ENCODE data around the gene FRRS1.

The FRRS1 gene

GRCh38 chr1:99789715-99790114 lies 23.3 kb upstream of the FRRS1 start:
- no peak overlapping the region for H3K23ac ChIP-seq (ENCODE audit: low read depth, low read length, poor library complexity)
- H3K27ac ChIP-seq (replicated peaks; ENCODE audit: low read length): no peak overlapping the region
- H3K9me3 ChIP-seq (replicated peaks in 1 of 2; ENCODE audit: control insufficient read depth in 2 of 2, insufficient read depth in 1 of 2, low read depth in 1 of 2, low read length in 2 of 2): no peaks in the 10 kb centered on the region
- H3K18ac ChIP-seq (ENCODE audit: low read length): no peak overlapping the region
- no peak overlapping the region for H3K4me2 ChIP-seq (ENCODE audit: insufficient read depth, low read length, poor library complexity, severe bottlenecking)
- no peak for DNase-seq (ENCODE audit: low spot score)
- no peak overlapping the region for H2BK5ac ChIP-seq (ENCODE audit: low read length)
- no peaks in the 10 kb centered on the region for H3K4me1 ChIP-seq (ENCODE audit: control insufficient read depth in 2 of 2, insufficient read depth in 1 of 2, low read depth in 1 of 2, low read length in 2 of 2)
- no CpG with 5 or more reads among the region's 2 CpGs for WGBS, 2 donors (ENCODE audit: extremely low coverage in 2 of 2, insufficient read length in 2 of 2, insufficient replicate concordance in 1 of 2)
- H4K91ac ChIP-seq (ENCODE audit: low read depth, low read length, poor library complexity): no peak overlapping the region
- H2AFZ ChIP-seq (ENCODE audit: low read length): no peak overlapping the region
- no peak overlapping the region for H2BK15ac ChIP-seq (ENCODE audit: low read length)
- H2BK120ac ChIP-seq (ENCODE audit: low read depth, low read length): no peak overlapping the region
- no peaks in the 10 kb centered on the region for H3K79me1 ChIP-seq (ENCODE audit: low read depth, low read length)
- H2AK5ac ChIP-seq (ENCODE audit: low read depth, low read length): no peak overlapping the region
- no peaks in the 10 kb centered on the region for H3K27me3 ChIP-seq (ENCODE audit: control insufficient read depth in 3 of 3, insufficient read depth in 3 of 3, low read depth in 1 of 3, low read length in 3 of 3)
- no peak overlapping the region for H2BK12ac ChIP-seq (ENCODE audit: low read length)
- H3K14ac ChIP-seq (ENCODE audit: low read length): no peak overlapping the region
- H3K36me3 ChIP-seq (replicated peaks in 1 of 2; ENCODE audit: control insufficient read depth in 2 of 2, insufficient read depth in 2 of 2, low read length in 2 of 2): no peaks in the 10 kb centered on the region
- H3K9ac ChIP-seq (ENCODE audit: low read depth, low read length, poor library complexity): no peak overlapping the region
- no peak overlapping the region for H4K8ac ChIP-seq (ENCODE audit: low read depth, low read length)
- no peak overlapping the region for H3K4ac ChIP-seq (ENCODE audit: low read length)
- no peak overlapping the region for H3K4me3 ChIP-seq (ENCODE audit: low read length in 2 of 2)

- H2BK12ac ChIP-seq (ENCODE audit: low read length): no peak overlapping the region
- H3K79me1 ChIP-seq (ENCODE audit: low read depth, low read length): no peaks in the 10 kb centered on the region
- no peak overlapping the region for H3K23ac ChIP-seq (ENCODE audit: low read depth, low read length, poor library complexity)
- H3K4ac ChIP-seq (ENCODE audit: low read length): no peak overlapping the region
- no peaks in the 10 kb centered on the region for H3K9me3 ChIP-seq (replicated peaks in 1 of 2; ENCODE audit: control insufficient read depth in 2 of 2, insufficient read depth in 1 of 2, low read depth in 1 of 2, low read length in 2 of 2)
- H3K27ac ChIP-seq (replicated peaks; ENCODE audit: low read length): no peak overlapping the region
- no peak overlapping the region for H4K8ac ChIP-seq (ENCODE audit: low read depth, low read length)
- H2AK5ac ChIP-seq (ENCODE audit: low read depth, low read length): no peak overlapping the region
- no peaks in the 10 kb centered on the region for H3K27me3 ChIP-seq (ENCODE audit: control insufficient read depth in 3 of 3, insufficient read depth in 3 of 3, low read depth in 1 of 3, low read length in 3 of 3)
- H3K9ac ChIP-seq (ENCODE audit: low read depth, low read length, poor library complexity): no peak overlapping the region
- no peak overlapping the region for H4K91ac ChIP-seq (ENCODE audit: low read depth, low read length, poor library complexity)
- H2BK120ac ChIP-seq (ENCODE audit: low read depth, low read length): no peak overlapping the region
- no peak overlapping the region for H3K18ac ChIP-seq (ENCODE audit: low read length)
- no peak overlapping the region for H2BK5ac ChIP-seq (ENCODE audit: low read length)
- H3K4me2 ChIP-seq (ENCODE audit: insufficient read depth, low read length, poor library complexity, severe bottlenecking): no peak overlapping the region
- no peak overlapping the region for H3K14ac ChIP-seq (ENCODE audit: low read length)
- H3K36me3 ChIP-seq (replicated peaks in 1 of 2; ENCODE audit: control insufficient read depth in 2 of 2, insufficient read depth in 2 of 2, low read length in 2 of 2): no peaks in the 10 kb centered on the region
- DNase-seq (ENCODE audit: low spot score): no peak
- no peak overlapping the region for H2BK15ac ChIP-seq (ENCODE audit: low read length)
- H2AFZ ChIP-seq (ENCODE audit: low read length): no peak overlapping the region
- H3K4me1 ChIP-seq (ENCODE audit: control insufficient read depth in 2 of 2, insufficient read depth in 1 of 2, low read depth in 1 of 2, low read length in 2 of 2): no peaks in the 10 kb centered on the region
- no peak overlapping the region for H3K4me3 ChIP-seq (ENCODE audit: low read length in 2 of 2)
Observed at GRCh38 chr1:99788896-99789295, 22.5 kb upstream of the FRRS1 start.

GRCh38 chr1:99786751-99787501 lies 20.5 kb upstream of the FRRS1 start:
- H2BK15ac ChIP-seq (ENCODE audit: low read length): no peak overlapping the region
- no peak overlapping the region for H3K14ac ChIP-seq (ENCODE audit: low read length)
- H4K91ac ChIP-seq (ENCODE audit: low read depth, low read length, poor library complexity): no peak overlapping the region
- WGBS, 2 donors (ENCODE audit: extremely low coverage in 2 of 2, insufficient read length in 2 of 2, insufficient replicate concordance in 1 of 2): no CpG with 5 or more reads among the region's 2 CpGs
- no peaks in the 10 kb centered on the region for H3K36me3 ChIP-seq (replicated peaks in 1 of 2; ENCODE audit: control insufficient read depth in 2 of 2, insufficient read depth in 2 of 2, low read length in 2 of 2)
- no peak overlapping the region for H3K4me2 ChIP-seq (ENCODE audit: insufficient read depth, low read length, poor library complexity, severe bottlenecking)
- H3K27me3 ChIP-seq (ENCODE audit: control insufficient read depth in 3 of 3, insufficient read depth in 3 of 3, low read depth in 1 of 3, low read length in 3 of 3): no peaks in the 10 kb centered on the region
- no peak overlapping the region for H2AFZ ChIP-seq (ENCODE audit: low read length)
- no peaks in the 10 kb centered on the region for H3K4me1 ChIP-seq (ENCODE audit: control insufficient read depth in 2 of 2, insufficient read depth in 1 of 2, low read depth in 1 of 2, low read length in 2 of 2)
- no peak overlapping the region for H2BK12ac ChIP-seq (ENCODE audit: low read length)
- no peaks in the 10 kb centered on the region for H3K9me3 ChIP-seq (replicated peaks in 1 of 2; ENCODE audit: control insufficient read depth in 2 of 2, insufficient read depth in 1 of 2, low read depth in 1 of 2, low read length in 2 of 2)
- H3K79me1 ChIP-seq (ENCODE audit: low read depth, low read length): no peaks in the 10 kb centered on the region
- H3K23ac ChIP-seq (ENCODE audit: low read depth, low read length, poor library complexity): no peak overlapping the region
- H2AK5ac ChIP-seq (ENCODE audit: low read depth, low read length): no peak overlapping the region
- no peak overlapping the region for H2BK120ac ChIP-seq (ENCODE audit: low read depth, low read length)
- DNase-seq (ENCODE audit: low spot score): no peak
- H4K8ac ChIP-seq (ENCODE audit: low read depth, low read length): no peak overlapping the region
- H3K9ac ChIP-seq (ENCODE audit: low read depth, low read length, poor library complexity): no peak overlapping the region
- H3K4ac ChIP-seq (ENCODE audit: low read length): no peak overlapping the region
- no peak overlapping the region for H2BK5ac ChIP-seq (ENCODE audit: low read length)
- H3K27ac ChIP-seq (replicated peaks; ENCODE audit: low read length): no peak overlapping the region
- H3K4me3 ChIP-seq (ENCODE audit: low read length in 2 of 2): no peak overlapping the region
- H3K18ac ChIP-seq (ENCODE audit: low read length): no peak overlapping the region

GRCh38 chr1:99784809-99785255 lies 18.4 kb upstream of the FRRS1 start:
- no peak overlapping the region for H3K27ac ChIP-seq (replicated peaks; ENCODE audit: low read length)
- no peak overlapping the region for H3K18ac ChIP-seq (ENCODE audit: low read length)
- no peak overlapping the region for H3K4ac ChIP-seq (ENCODE audit: low read length)
- H2AK5ac ChIP-seq (ENCODE audit: low read depth, low read length): no peak overlapping the region
- no peak overlapping the region for H3K9ac ChIP-seq (ENCODE audit: low read depth, low read length, poor library complexity)
- no peak overlapping the region for H2AFZ ChIP-seq (ENCODE audit: low read length)
- no peak overlapping the region for H3K4me3 ChIP-seq (ENCODE audit: low read length in 2 of 2)
- no peaks in the 10 kb centered on the region for H3K79me1 ChIP-seq (ENCODE audit: low read depth, low read length)
- H3K23ac ChIP-seq (ENCODE audit: low read depth, low read length, poor library complexity): no peak overlapping the region
- no peak overlapping the region for H2BK120ac ChIP-seq (ENCODE audit: low read depth, low read length)
- no CpG with 5 or more reads among the region's 2 CpGs for WGBS, 2 donors (ENCODE audit: extremely low coverage in 2 of 2, insufficient read length in 2 of 2, insufficient replicate concordance in 1 of 2)
- no peak overlapping the region for H4K8ac ChIP-seq (ENCODE audit: low read depth, low read length)
- H3K14ac ChIP-seq (ENCODE audit: low read length): no peak overlapping the region
- no peak for DNase-seq (ENCODE audit: low spot score)
- H2BK15ac ChIP-seq (ENCODE audit: low read length): no peak overlapping the region
- H4K91ac ChIP-seq (ENCODE audit: low read depth, low read length, poor library complexity): no peak overlapping the region
- H3K4me1 ChIP-seq (ENCODE audit: control insufficient read depth in 2 of 2, insufficient read depth in 1 of 2, low read depth in 1 of 2, low read length in 2 of 2): no peaks in the 10 kb centered on the region
- H2BK12ac ChIP-seq (ENCODE audit: low read length): no peak overlapping the region
- no peaks in the 10 kb centered on the region for H3K36me3 ChIP-seq (replicated peaks in 1 of 2; ENCODE audit: control insufficient read depth in 2 of 2, insufficient read depth in 2 of 2, low read length in 2 of 2)
- H3K4me2 ChIP-seq (ENCODE audit: insufficient read depth, low read length, poor library complexity, severe bottlenecking): no peak overlapping the region
- no peak overlapping the region for H2BK5ac ChIP-seq (ENCODE audit: low read length)
- H3K27me3 ChIP-seq (ENCODE audit: control insufficient read depth in 3 of 3, insufficient read depth in 3 of 3, low read depth in 1 of 3, low read length in 3 of 3): no peaks in the 10 kb centered on the region
- no peaks in the 10 kb centered on the region for H3K9me3 ChIP-seq (replicated peaks in 1 of 2; ENCODE audit: control insufficient read depth in 2 of 2, insufficient read depth in 1 of 2, low read depth in 1 of 2, low read length in 2 of 2)

All from neuronal stem cell (in vitro differentiated cells).